Measurements from ENCODE around the gene TMEM63A. TPM values are rescaled to one million over a fixed set of nuclear protein-coding genes. Genes with fewer than 3 reads are reported as not detected.

The TMEM63A gene
- total and polyA plus RNA-seq, 8 donors: 5.3 to 208 (median 84.5) TPM

DNA sequence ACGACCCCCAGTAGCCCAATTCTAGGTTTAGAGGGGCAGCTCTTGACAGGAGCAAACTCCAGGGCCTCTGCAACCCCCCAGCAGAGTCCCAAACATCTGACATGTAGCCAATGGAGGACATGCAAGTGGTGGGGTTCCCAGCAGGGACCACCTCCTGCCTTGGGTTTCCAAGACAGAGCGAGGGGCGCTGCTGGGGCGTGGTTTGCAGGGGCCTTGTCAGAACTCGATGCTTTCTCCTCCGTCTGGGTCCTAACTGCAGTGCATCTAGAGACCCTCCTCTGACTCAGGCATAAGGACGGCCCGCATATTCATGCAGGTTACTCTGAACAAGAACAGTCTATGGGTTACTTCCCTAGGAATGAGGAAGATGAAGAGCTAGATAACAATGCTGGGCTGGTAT is 55.1 kb downstream of the TMEM63A start:
- intact Hi-C loops (cut with DNase I; ENCODE audit: low total_unique reads): no loop called here
- Histone ChIP-seq H3K9me3 (no peaks in the 10 kb centered on the region), H3K27me3 (no peaks in the 10 kb centered on the region), H3K27ac (peak overlapping the region in 3 of 5 donors; percentile 2 to 70 (median 5)), H3K36me3 (peaks cover 22 to 36% (median 36%) of the 10 kb centered on the region in 4 donors), H3K4me3 (no peak overlapping the region), H3K4me1 (peaks cover 39 to 55% (median 46%) of the 10 kb centered on the region in 4 donors)
- TF ChIP-seq POLR2A (IDR thresholded peaks at IDR 0.05): no peak
- TF ChIP-seq POLR2AphosphoS5 (IDR thresholded peaks at IDR 0.05): no peak
- no peak for TF ChIP-seq EP300 (IDR thresholded peaks at IDR 0.05)
- TF ChIP-seq CTCF (IDR thresholded peaks at IDR 0.05): no peak
- no peak for DNase-seq
- WGBS, 5 donors: 72 to 97% (median 77%) methylated on average over 7 to 8 of the region's 8 CpGs

DNA sequence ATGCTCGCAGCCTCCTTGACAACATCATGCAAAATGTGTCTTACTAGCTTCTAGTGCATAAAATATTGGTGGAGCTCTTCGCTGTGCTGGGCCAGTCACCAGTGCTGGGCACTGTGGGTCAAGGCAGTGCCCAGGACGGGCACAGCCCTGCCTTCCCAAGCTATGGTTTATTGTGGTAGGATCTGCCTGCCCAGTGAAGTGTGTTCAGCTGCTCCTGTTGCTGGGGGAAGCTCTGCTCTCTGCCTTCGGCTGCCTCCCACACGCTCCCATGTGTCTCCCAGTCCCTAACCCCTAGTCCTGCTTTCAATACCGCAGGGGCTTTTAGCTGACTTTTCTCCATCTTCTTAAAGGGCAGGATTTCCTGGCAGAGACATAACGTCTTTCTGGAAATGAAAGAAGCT is 56.6 kb downstream of the TMEM63A start:
- H3K4me1 ChIP-seq: peaks cover 43 to 69% (median 57%) of the 10 kb centered on the region in 4 donors
- DNase-seq: no peak
- H3K36me3 ChIP-seq: peaks cover 10 to 22% (median 21%) of the 10 kb centered on the region in 4 donors
- WGBS, 5 donors: 54 to 68% (median 64%) methylated on average over 7 of the region's 7 CpGs
- no peak for TF ChIP-seq POLR2A (IDR thresholded peaks at IDR 0.05)
- no peak for TF ChIP-seq CTCF (IDR thresholded peaks at IDR 0.05)
- TF ChIP-seq EP300 (IDR thresholded peaks at IDR 0.05): no peak
- TF ChIP-seq POLR2AphosphoS5 (IDR thresholded peaks at IDR 0.05): no peak
- no peaks in the 10 kb centered on the region for H3K27me3 ChIP-seq
- no peak overlapping the region for H3K4me3 ChIP-seq
- intact Hi-C loops (cut with DNase I; ENCODE audit: low total_unique reads): no loop called here
- peak overlapping the region in 4 of 5 donors; percentile 2 to 70 (median 18) for H3K27ac ChIP-seq
- no peaks in the 10 kb centered on the region for H3K9me3 ChIP-seq

- H3K4me1 ChIP-seq: peaks cover 48 to 75% (median 61%) of the 10 kb centered on the region in 4 donors
- H3K4me3 ChIP-seq: no peak overlapping the region
- peaks cover 9 to 16% (median 16%) of the 10 kb centered on the region in 4 donors for H3K36me3 ChIP-seq
- H3K27me3 ChIP-seq: no peaks in the 10 kb centered on the region
- no peaks in the 10 kb centered on the region for H3K9me3 ChIP-seq
- intact Hi-C loops (cut with DNase I; ENCODE audit: low total_unique reads): no loop called here
- peak overlapping the region in 3 of 5 donors; percentile 2 to 70 (median 65) for H3K27ac ChIP-seq
- TF ChIP-seq EP300 (IDR thresholded peaks at IDR 0.05): no peak
- TF ChIP-seq POLR2AphosphoS5 (IDR thresholded peaks at IDR 0.05): peak in 1 of 3 donors; percentile 11
- 28 to 64% (median 49%) methylated on average over 5 to 6 of the region's 6 CpGs for WGBS, 5 donors
- DNase-seq: peak; percentile 54 to 73
These were observed 57.1 kb downstream of the TMEM63A start for GRCh38 chr1:225825078-225825477.

DNA sequence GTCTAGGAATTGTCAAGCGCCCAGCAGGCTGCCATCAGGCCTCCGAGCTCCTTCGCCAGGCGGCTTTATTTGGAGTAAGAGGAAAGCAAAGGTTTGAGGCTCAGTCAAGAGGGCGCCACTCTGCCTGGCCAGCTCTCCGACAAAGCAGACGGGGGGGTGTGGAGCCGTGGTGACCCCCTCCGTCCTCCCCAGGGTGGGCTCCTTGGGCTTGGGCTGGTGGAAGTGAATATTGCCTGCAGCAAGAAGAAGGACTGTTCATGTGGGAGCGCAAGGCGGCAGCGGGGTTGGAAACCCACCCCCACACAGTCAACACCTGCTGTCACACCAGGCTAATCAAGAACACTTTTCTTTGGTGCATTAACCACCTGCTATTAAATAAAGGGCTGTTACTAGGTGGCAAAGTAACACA is 57.6 kb downstream of the TMEM63A start:
- Histone ChIP-seq H3K4me3 (no peak overlapping the region), H3K4me1 (peaks cover 53 to 80% (median 66%) of the 10 kb centered on the region in 4 donors), H3K27ac (peak overlapping the region in 3 of 5 donors; percentile 27 to 70 (median 65)), H3K36me3 (peaks cover 7 to 12% (median 10%) of the 10 kb centered on the region in 4 donors), H3K27me3 (no peaks in the 10 kb centered on the region), H3K9me3 (no peaks in the 10 kb centered on the region)
- DNase-seq: peak in 1 of 2 donors; percentile 37
- 55 to 71% (median 67%) methylated on average over 5 to 12 of the region's 12 CpGs for WGBS, 5 donors
- no peak for TF ChIP-seq POLR2AphosphoS5 (IDR thresholded peaks at IDR 0.05)
- no peak for TF ChIP-seq CTCF (IDR thresholded peaks at IDR 0.05)
- TF ChIP-seq POLR2A (IDR thresholded peaks at IDR 0.05): no peak
- TF ChIP-seq EP300 (IDR thresholded peaks at IDR 0.05): no peak
- intact Hi-C loops (cut with DNase I; ENCODE audit: low total_unique reads): no loop called here

- no peaks in the 10 kb centered on the region for H3K9me3 ChIP-seq
- H3K4me3 ChIP-seq: no peak overlapping the region
- TF ChIP-seq CTCF (IDR thresholded peaks at IDR 0.05): no peak
- TF ChIP-seq EP300 (IDR thresholded peaks at IDR 0.05): no peak
- no peak for TF ChIP-seq POLR2A (IDR thresholded peaks at IDR 0.05)
- TF ChIP-seq POLR2AphosphoS5 (IDR thresholded peaks at IDR 0.05): no peak
- H3K36me3 ChIP-seq: peaks cover 3 to 5% (median 4%) of the 10 kb centered on the region in 4 donors
- peaks cover 58 to 85% (median 71%) of the 10 kb centered on the region in 4 donors for H3K4me1 ChIP-seq
- intact Hi-C loops (cut with DNase I; ENCODE audit: low total_unique reads): no loop called here
- no peak for DNase-seq
- 72 to 89% (median 82%) methylated on average over 11 to 12 of the region's 12 CpGs for WGBS, 5 donors
- H3K27me3 ChIP-seq: no peaks in the 10 kb centered on the region
- H3K27ac ChIP-seq: peak overlapping the region in 4 of 5 donors; percentile 16 to 70 (median 56)
These were observed 58.3 kb downstream of the TMEM63A start for GRCh38 chr1:225823811-225824261.
